ENCODE measurements around the gene FRMPD2.
"Not testable (repeated sequence)": the region's sequence is repeated elsewhere in the genome, so short reads cannot be mapped to it uniquely, and the experiment has no call there.

GRCh38 chr10:48125631-48126030 lies 148.9 kb downstream of the FRMPD2 start:
- not testable (repeated sequence) for TF ChIP-seq CTCF (IDR thresholded peaks at IDR 0.05; ENCODE audit: extremely low read depth in 1 of 2, insufficient read depth in 1 of 2, low read depth in 1 of 2, low read length in 2 of 2); FOS (IDR thresholded peaks at IDR 0.05; ENCODE audit: borderline replicate concordance, insufficient read depth, low read length); POLR2AphosphoS5 (IDR thresholded peaks at IDR 0.05; ENCODE audit: insufficient read depth, low read depth, low read length); POLR2A (IDR thresholded peaks at IDR 0.05; ENCODE audit: low read depth, low read length); MAX (IDR thresholded peaks at IDR 0.05; ENCODE audit: insufficient read depth, insufficient read length); EZH2 (IDR thresholded peaks at IDR 0.05; ENCODE audit: borderline replicate concordance, low read depth, low read length, severe bottlenecking)

Measured in endothelial cell of umbilical vein (primary cell).